Natural killer cell (primary cell): ENCODE measurements around the gene RGS12. TPM values are rescaled to one million over a fixed set of nuclear protein-coding genes. Genes with fewer than 3 reads are reported as not detected.

Experiments used
- ATAC-seq, 3 donors: fragments of 150-1000 bp in 2 of 3; fragments of 200-7000 bp in 1 of 3; cut with Tn5 transposase; 1 replicate in 1 of 3; 2 replicates in 2 of 3; pipeline ENCODE4 v1.10.0; 2021; ENCODE audit warnings: mild to moderate bottlenecking in 2 of 3, moderate library complexity in 2 of 3
- DNase-seq, 2 donors: peaks; one replicate each; pipeline versions ENCODE4 v3.0.0 to v3.0.0-alpha.2; 2013 to 2021; ENCODE audit warnings: mixed read lengths in 1 of 2
- H3K27ac ChIP-seq: one replicate; pipeline ENCODE4 v1.5.1; 2013; ENCODE audit warnings: mild to moderate bottlenecking, low read length
- H3K27me3 ChIP-seq: one replicate; pipeline ENCODE4 v1.6.1; 2013; ENCODE audit warnings: low read length; ENCODE audit not compliant: control insufficient read depth, insufficient read depth
- H3K36me3 ChIP-seq: one replicate; pipeline ENCODE4 v1.6.1; 2013; ENCODE audit warnings: low read length; ENCODE audit not compliant: control insufficient read depth, insufficient read depth
- H3K4me1 ChIP-seq: one replicate; pipeline ENCODE4 v1.6.1; 2013; ENCODE audit warnings: low read length; ENCODE audit not compliant: control insufficient read depth, insufficient read depth
- H3K4me3 ChIP-seq: one replicate; pipeline ENCODE4 v1.5.1; 2013; ENCODE audit warnings: low read length
- H3K9me3 ChIP-seq: one replicate; pipeline ENCODE4 v1.6.1; 2013; ENCODE audit warnings: low read length; ENCODE audit not compliant: control insufficient read depth, insufficient read depth
- H3K27ac Mint-ChIP-seq, 2 donors: one replicate each; pipeline ENCODE4 v1.8.0; 2022; ENCODE audit warnings: mild to moderate bottlenecking in 2 of 2, mixed read lengths in 2 of 2, moderate library complexity in 1 of 2
- H3K27me3 Mint-ChIP-seq, 2 donors: one replicate each; pipeline ENCODE4 v1.8.0; 2022; ENCODE audit warnings: low read depth in 2 of 2, mixed read lengths in 2 of 2
- H3K36me3 Mint-ChIP-seq: one replicate; pipeline ENCODE4 v1.8.0; 2022; ENCODE audit warnings: mixed read lengths
- H3K4me1 Mint-ChIP-seq, 2 donors: one replicate each; pipeline ENCODE4 v1.8.0; 2022; ENCODE audit warnings: mixed read lengths in 2 of 2
- H3K4me3 Mint-ChIP-seq: one replicate; pipeline ENCODE4 v1.8.0; 2022; ENCODE audit warnings: mild to moderate bottlenecking, moderate library complexity, mixed read lengths
- H3K9me3 Mint-ChIP-seq, 2 donors: one replicate each; pipeline ENCODE4 v1.8.0; 2022; ENCODE audit warnings: mixed read lengths in 2 of 2
- CTCF ChIP-seq: fragments of 200-600 bp; IDR thresholded peaks from one replicate; pipeline ENCODE4 v1.8.0; 2022; ENCODE audit warnings: antibody characterized with exemption
- WGBS: methylation state at CpG from one replicate; pipeline ENCODE4 v1.1.7; 2013; ENCODE audit warnings: missing lambda C conversion rate; ENCODE audit not compliant: insufficient coverage; 5-methylcytosine and 5-hydroxymethylcytosine counted together
- intact Hi-C: fragments of 100-400 bp; cut with micrococcal nuclease; formaldehyde crosslinking; loops from one replicate; pipeline ENCODE4 v1.14.2; 2022
- total RNA-seq, 4 donors: library from RNA; stranded (reverse); fragments of 120-200 nt in 1 of 4; gene quantifications; one replicate each; pipeline versions ENCODE4 v1.2.3 to v1.2.4, GENCODE V29; 2013 to 2022

Gene RGS12
- total RNA-seq, 3 donors from 2014 or later (not counting 1 experiment from before 2014, with no cell fraction given), result 10.5 to 12.3 (median 10.6) TPM

GRCh38 chr4:3291969-3292570 lies 751 bp upstream of the RGS12 start:
- DNase-seq, result peak; percentile 43 to 50
- no peaks in the 10 kb centered on the region for H3K36me3 ChIP-seq
- H3K4me1 Mint-ChIP-seq, result peaks cover 21 to 28% of the 10 kb centered on the region in 2 donors
- H3K9me3 Mint-ChIP-seq, result no peaks in the 10 kb centered on the region
- under 1% methylated on average over 60 of the region's 60 CpGs for WGBS
- peaks cover 8 to 10% of the 10 kb centered on the region in 2 donors for H3K27me3 Mint-ChIP-seq
- peak overlapping the region; percentile 7 for H3K27ac ChIP-seq
- peaks cover 12% of the 10 kb centered on the region for H3K27me3 ChIP-seq
- ATAC-seq, result peak; percentile 34 to 52 (median 42)
- intact Hi-C loops, result no loop called here
- H3K9me3 ChIP-seq, result no peaks in the 10 kb centered on the region
- H3K4me1 ChIP-seq, result peaks cover 19% of the 10 kb centered on the region
- peak overlapping the region; percentile 31 to 77 for H3K27ac Mint-ChIP-seq
- H3K4me3 ChIP-seq, result peak overlapping the region; percentile 82
- no peaks in the 10 kb centered on the region for H3K36me3 Mint-ChIP-seq
- H3K4me3 Mint-ChIP-seq, result peak overlapping the region; percentile 91
- no peak for TF ChIP-seq CTCF

- DNase-seq (peak in 1 of 2 donors; percentile 21), ATAC-seq (no peak)
- no peaks in the 10 kb centered on the region for H3K9me3 Mint-ChIP-seq
- peaks cover 21 to 28% of the 10 kb centered on the region in 2 donors for H3K4me1 Mint-ChIP-seq
- peak overlapping the region in 1 of 2 donors; percentile 39 for H3K27ac Mint-ChIP-seq
- WGBS, result 26% methylated on average over 42 of the region's 42 CpGs
- Histone ChIP-seq H3K36me3 (no peaks in the 10 kb centered on the region), H3K27me3 (peaks cover 9% of the 10 kb centered on the region), H3K4me1 (peaks cover 19% of the 10 kb centered on the region), H3K27ac (no peak overlapping the region), H3K4me3 (peak overlapping the region; percentile 27), H3K9me3 (no peaks in the 10 kb centered on the region)
- H3K36me3 Mint-ChIP-seq, result no peaks in the 10 kb centered on the region
- intact Hi-C loops, result no loop called here
- H3K4me3 Mint-ChIP-seq, result peak overlapping the region; percentile 65
- H3K27me3 Mint-ChIP-seq, result peaks cover 6 to 13% of the 10 kb centered on the region in 2 donors
- no peak for TF ChIP-seq CTCF
Measured at GRCh38 chr4:3293401-3294391, 875 bp downstream of the RGS12 start.

- peak in 1 of 2 donors; percentile 15 for DNase-seq
- Mint-ChIP-seq H3K4me1 (peaks cover 21 to 28% of the 10 kb centered on the region in 2 donors), H3K36me3 (no peaks in the 10 kb centered on the region), H3K4me3 (no peak overlapping the region), H3K9me3 (no peaks in the 10 kb centered on the region), H3K27me3 (peaks cover 6 to 13% of the 10 kb centered on the region in 2 donors), H3K27ac (no peak overlapping the region)
- H3K4me3 ChIP-seq, result no peak overlapping the region
- 95% methylated on average over 19 of the region's 19 CpGs for WGBS
- peaks cover 19% of the 10 kb centered on the region for H3K4me1 ChIP-seq
- H3K36me3 ChIP-seq, result no peaks in the 10 kb centered on the region
- intact Hi-C loops, result no loop called here
- no peak overlapping the region for H3K27ac ChIP-seq
- TF ChIP-seq CTCF, result no peak
- ATAC-seq, result no peak
- H3K27me3 ChIP-seq, result peaks cover 9% of the 10 kb centered on the region
- H3K9me3 ChIP-seq, result no peaks in the 10 kb centered on the region
Measured at GRCh38 chr4:3294401-3295241, 1.8 kb downstream of the RGS12 start.
